HG03060 (cell line): Measurements from ENCODE around the gene RAD23B.

Experiments used
- ATAC-seq: cut with Tn5 transposase; IDR thresholded peaks from one replicate; pipeline ENCODE4 v1.9.1; 2021; ENCODE audit warnings: low read depth, moderate number of reproducible peaks; ENCODE audit not compliant: unreplicated experiment

RAD23B gene

DNA sequence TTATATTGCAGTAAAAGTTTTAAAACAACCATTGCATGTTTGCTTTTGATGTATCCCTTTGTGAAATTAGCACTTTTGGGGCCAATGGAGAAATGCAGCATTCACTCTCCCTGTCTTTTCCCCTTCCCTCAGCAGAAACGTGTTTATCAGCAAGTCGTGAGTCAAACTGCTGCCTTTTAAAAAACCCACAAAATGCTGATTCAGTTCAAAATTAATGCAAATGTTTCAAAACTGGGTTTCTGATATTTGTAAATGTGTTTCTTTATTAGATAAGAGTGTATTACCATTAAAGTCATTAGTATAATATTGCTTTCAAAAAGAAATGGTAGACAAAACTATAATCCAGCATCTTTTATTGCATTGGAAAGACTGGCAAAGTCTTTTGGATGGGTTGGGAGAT is 47.3 kb downstream of the RAD23B start:
- no peak for ATAC-seq

- no peak for ATAC-seq
These were observed 49.8 kb downstream of the RAD23B start for GRCh38 chr9:107332883-107333282.

- ATAC-seq = no peak
These were observed 50.3 kb downstream of the RAD23B start for GRCh38 chr9:107333363-107333762.

DNA sequence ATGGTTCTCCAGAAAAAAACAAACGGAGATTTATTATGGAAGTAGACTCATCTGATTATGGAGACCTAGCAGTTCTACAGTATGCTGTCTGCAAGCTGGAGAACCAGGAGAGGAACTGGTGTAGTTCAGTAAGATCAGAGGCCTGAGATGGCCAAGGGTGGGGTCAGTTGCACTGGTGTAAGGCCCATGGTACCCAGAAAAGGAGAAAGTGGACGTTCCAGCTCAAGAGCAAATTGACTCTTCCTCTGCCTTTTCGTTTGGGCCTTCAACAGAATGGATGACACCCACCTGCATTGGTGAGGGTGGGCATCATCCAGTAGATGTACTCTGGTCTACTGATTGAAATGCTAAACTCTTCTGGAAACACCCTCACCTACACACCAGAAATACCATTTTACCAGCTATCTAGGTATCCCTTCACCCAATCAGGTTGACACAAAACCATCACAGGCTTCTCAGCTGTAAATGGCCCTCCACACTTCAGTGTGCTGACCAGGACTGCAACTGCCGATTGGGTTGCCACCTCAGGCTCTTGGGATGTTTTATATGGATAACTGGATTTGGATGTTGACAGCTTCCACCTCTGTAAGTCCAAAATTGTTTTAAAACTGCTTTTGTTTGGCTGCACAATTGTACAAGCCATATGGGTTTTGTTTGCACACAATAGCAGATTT is 51.2 kb downstream of the RAD23B start:
- no peak for ATAC-seq

GRCh38 chr9:107335331-107335730 is 52.3 kb downstream of the RAD23B start:
- ATAC-seq = no peak

DNA sequence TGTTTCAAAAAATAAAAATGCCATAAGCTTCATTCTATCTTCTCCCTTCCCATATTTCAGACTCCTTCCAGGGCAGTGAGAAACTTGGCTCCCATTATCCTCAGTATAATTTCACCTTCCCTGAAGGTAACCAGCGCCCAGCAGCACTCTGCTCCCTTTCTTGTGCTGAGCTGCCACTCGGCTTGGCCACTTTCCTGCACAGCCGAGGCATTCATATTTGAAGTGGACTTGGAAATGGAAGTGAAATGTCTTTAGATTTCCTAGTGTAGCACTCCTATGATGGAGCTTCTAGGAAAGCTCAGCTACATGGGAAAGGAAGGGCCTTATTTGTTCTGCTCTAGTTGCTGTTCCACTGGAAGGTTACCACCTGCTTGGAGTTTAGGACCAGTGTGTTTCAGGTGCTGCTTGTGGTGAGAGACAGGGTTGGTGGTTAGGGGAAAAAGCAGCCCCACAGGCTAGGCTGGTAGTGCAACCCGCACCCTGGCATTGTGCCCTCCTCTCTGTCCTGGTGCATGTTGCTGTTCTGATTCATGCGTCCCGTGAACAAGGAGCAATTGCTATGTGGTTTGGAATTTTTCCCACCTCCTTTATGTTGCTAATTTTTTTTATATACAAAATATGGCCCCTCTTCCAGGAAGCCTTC is 53.8 kb downstream of the RAD23B start:
- ATAC-seq = no peak

DNA sequence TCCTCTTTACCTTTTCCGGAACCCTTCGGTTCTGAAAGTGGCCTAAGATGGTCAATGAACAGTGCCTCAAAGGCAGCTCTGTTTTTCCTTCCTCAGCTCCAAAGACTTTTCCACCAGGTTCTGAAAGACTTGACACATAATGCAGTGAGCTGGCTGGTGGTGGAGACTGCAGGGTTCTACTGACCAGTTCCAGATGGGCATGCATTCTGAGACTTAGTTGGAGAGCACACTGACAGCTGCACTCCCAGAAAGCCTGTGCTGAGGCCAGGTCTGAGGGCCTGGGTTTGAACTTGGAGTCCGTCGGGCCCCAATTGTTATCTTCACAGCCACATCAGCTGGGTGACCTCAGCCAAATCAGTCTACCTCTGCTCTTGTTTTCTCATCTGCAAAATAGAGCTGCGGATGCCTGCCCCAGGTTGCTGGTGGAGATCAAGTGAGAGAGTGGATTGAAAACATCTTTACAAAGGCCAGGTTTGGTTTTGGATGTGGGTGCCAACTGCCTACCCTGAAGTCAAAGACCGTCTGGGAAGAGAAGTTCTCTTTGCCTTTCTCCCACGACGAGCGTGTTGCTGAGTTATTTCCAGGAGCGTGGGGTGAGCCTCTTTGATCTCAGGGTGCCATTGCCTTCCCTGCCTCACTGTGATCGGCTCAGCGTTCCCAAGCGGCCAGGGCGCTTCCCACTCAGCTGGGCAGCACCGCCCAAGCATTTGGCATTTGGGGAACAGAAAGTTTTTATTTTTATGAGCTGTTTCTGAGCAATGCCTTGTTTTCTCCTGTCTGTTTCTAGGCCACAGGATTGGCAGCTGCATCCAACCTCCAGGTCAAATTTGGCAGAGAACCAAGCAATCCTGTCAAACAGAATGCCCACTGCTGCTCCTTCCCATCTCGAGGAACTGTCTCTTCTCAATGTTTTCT is 54.9 kb downstream of the RAD23B start:
- ATAC-seq = no peak

DNA sequence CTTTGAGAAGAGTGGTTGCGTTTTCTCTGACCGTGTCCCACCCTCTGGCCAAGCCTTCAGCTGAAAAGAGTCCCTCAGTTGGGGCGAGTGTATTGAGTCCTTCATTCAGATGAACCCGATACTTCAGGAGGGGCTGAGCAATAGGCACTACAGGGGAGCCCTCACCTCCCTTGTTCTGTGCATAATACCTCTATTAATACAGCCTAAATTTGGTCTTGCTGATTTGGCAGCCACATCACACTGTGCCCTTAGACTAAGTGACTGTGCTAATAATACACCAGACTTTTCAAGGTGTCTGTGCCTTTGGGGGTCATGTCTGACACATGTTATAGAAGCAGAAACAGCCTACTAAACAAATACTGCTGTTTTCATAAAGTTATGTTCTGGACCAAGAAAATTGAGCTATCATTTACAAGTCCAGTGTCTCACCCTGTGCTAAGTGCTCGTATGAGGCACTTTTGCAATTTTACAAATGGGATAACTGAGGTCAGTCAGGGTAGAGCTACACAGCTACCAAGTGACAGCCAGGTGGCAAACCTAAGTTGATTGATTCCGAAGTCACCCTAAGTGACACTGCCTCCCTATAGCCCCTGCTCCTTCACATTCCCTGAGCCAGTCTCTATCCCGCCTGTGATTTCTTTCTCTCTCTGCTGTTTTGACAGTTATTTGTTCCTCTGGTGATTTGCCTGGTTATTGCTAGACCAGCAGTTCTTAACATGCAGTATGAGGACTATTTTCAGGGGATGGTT is 56.0 kb downstream of the RAD23B start:
- no peak for ATAC-seq

DNA sequence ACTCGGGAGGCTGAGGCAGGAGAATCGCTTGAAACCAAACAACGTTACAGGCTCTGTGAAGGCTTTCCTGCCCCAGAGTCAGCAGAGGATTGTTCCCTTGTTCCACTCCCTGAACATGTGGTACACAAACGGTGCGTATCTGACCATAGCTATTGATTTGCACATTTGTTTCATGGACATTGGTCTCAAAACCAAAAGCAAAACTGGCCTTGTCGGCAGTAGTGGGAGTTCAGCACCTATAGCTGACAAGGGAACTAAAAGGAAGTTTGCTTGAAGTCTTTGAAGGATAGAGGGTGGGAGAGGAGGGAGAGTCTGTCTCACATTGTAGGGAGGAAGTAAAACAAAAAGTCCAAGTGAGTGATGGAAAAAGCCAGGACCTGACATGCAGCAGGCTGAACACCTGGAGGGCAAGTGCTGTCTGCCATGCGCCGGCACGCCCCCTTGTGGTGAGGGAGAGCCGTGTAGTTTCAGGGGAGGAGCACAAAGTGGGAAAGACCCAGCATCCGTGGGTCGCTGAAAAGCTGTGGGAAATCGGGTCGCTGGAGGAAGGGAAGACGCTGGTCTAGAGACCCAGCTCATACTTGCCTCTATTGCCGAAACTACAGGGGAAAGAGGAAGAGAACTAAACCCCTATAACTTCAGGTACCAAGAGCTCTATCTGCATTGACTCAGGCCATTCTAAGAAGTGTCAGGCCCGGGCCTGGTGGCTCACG is 58.0 kb downstream of the RAD23B start:
- peak; percentile 51 for ATAC-seq

- ATAC-seq = no peak
These were observed 59.5 kb downstream of the RAD23B start for GRCh38 chr9:107342476-107343161.

DNA sequence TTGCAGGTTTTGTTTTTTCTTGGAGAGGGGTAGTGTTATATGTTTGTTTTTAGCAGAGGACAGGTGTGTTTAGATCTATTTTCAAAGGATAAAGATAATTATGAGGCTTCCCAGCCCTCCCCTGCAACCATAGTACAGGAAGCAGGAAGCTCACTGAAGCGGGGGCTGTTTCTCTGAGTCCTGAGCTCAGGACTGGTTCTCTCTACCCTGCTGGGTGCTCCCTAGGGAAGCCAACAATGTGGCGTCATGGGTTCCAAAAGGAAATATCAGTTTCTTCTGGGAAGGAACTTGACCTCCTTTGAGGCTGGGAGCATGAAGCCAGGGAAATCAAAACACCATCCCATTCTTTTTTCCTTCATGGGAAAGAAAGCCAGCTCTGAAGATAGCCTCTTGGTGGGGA is 62.2 kb downstream of the RAD23B start:
- no peak for ATAC-seq

DNA sequence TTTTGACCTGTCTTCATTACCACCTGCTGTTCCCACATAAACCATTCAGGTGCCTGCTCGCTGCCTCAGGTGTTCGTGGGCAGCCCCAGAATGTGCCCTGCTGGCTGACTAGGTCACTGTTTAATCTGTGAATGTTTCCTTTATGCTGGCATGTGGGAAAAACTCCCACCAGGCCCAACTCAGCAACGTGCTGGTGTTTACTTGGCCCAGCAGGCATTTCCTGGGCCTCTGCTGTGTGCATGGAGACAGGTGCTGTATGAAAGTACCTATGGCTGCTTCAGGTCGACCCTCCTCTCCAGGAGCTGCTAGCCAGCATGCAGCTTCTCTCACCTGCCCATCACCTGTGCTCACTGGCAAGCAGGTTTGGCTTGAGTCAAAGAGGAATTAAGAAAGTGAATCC is 65.8 kb downstream of the RAD23B start:
- ATAC-seq = no peak

DNA sequence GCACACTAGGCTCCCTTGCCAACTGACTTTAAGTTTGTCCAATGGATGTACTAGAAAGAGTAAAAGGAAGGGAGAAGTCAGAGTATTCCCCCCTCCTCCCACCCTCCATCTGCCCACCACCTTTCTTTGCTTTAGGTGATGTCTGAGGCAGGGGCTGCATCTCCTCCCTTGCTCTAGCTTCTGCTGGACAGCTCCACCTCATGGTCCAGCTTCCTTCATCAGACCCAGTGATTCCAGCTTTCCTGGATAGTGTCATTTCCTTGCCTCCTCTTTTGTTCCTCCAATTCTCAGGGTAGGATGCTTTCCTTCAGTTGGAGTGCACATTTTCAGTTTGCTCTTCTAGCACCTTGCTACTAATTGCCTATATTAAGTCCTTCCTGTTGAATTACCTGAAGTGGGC is 67.4 kb downstream of the RAD23B start:
- no peak for ATAC-seq

DNA sequence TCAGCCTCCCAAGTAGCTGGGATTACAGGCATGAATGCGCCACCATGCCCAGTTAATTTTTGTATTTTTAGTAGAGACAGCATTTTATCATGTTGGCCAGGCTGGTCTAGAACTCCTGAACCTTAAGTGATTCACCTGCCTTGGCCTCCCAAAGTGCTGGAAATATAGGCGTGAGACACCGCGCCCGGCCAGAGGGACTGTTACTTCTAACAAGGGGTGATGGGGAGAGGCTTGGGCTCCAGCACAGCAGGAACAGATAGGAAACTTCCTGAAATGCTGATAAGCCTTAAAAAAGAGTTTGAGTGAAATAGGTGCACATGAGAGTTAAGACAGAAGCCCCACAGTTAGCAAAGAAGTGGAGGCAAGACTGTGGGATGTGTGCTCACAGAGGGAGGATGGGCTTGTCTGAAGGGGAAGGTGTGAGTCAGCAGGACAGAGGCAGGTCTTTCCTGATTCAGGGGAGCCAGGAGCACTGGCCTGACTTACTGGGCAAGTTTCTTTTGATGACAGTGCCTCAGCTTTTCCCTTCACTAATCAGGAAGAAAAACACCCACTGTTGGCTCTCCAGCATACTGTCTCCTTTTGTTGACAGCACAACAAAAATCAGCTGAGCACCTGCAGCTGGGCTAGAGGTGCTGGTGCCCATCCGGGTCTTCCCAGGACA is 68.4 kb downstream of the RAD23B start:
- no peak for ATAC-seq

DNA sequence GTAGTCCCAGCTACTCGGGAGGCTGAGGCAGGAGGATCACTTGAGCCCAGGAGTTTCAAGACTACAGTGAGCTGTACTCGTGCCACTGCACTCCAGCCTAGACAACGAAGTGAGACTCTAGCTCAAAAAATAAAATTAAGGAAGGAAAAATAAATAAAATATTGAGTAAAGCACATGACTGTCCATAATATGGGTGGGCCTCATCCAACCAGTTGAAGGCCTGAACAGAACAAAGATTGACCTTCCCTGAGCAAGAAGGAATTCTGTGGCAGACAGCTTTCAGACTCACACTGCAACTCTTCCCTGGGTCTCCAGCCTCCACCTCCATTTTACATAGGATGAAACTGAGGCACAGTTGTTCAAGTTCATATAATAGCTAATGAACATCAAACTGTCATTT is 72.3 kb downstream of the RAD23B start:
- ATAC-seq = no peak

- no peak for ATAC-seq
These were observed 75.9 kb downstream of the RAD23B start for GRCh38 chr9:107358986-107359385.

DNA sequence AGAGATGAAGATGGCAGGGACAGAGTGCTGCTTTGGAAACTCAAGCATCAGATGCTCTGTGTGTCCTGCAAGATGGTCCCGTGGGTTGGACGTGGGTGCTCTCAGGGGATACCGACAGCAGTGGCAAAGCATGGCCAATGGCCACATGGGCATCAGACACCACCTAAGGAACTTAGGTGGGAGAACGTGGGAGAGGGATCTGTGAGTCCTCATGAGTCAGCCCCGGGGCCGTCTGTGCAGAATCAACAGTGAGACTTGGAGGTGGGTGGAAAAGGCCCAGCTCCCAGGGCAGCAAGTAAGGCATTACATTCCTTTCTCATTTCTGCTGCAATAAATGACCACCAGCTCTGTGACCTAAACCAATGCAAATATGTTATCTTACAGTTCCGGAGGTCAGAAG is 77.0 kb downstream of the RAD23B start:
- ATAC-seq = no peak

DNA sequence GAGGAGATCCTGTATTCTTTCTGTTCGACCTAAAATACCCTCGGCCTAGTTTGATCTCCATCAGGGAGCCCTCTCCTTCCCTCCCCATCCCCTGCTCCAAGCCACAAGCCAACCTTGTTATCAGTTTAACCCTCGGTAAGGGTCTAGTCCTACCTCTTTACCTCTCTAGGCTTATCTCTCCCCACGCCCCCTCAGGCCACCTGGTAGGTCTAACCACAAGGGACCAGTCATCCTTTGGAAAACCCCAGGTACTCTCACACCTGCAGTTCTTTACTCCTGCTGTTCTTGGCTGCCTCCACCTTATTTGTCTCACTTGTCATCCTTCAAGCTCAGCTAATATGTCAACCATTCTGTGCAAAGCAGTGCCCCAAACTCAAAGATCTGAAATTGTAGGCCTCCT is 78.7 kb downstream of the RAD23B start:
- no peak for ATAC-seq

- no peak for ATAC-seq
These were observed 80.6 kb downstream of the RAD23B start for GRCh38 chr9:107363516-107364152.
